ENCODE results near the gene NGF. TPM values are rescaled to one million over a fixed set of nuclear protein-coding genes. Genes with fewer than 3 reads are reported as not detected.
"Not testable (repeated sequence)": the region's sequence is repeated elsewhere in the genome, so short reads cannot be mapped to it uniquely, and the experiment has no call there.

Gene NGF
- polyA plus RNA-seq, 3 donors, result 1.4 to 2.1 (median 1.4) TPM

GRCh38 chr1:115310581-115311473 lies 27.2 kb downstream of the NGF start:
- no peak for DNase-seq (ENCODE audit: low read depth in 3 of 3, low spot score in 2 of 3)

- not testable (repeated sequence) for DNase-seq (ENCODE audit: low read depth in 3 of 3, low spot score in 2 of 3)
Measured at GRCh38 chr1:115309504-115309903, 28.5 kb downstream of the NGF start.

DNA sequence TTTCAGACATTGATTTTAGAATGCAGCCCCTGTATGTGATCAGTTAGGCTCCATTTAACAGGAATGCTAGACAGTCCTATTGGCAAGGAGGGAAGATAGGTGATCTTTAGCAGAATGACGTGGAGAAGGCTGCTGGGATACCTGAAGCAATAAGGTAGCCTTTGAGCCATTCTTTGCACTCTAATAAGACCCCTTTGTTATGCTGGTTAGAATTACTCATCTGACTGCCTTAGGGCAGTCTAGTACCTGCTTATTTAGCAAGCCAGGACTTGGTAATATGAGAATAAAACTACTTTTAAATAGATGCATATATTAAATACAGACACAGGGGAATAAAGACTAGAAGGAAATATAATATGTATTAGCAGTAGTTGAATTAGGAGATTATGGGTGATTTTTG lies 29.1 kb downstream of the NGF start:
- DNase-seq (ENCODE audit: low read depth in 3 of 3, low spot score in 2 of 3), result no peak

DNA sequence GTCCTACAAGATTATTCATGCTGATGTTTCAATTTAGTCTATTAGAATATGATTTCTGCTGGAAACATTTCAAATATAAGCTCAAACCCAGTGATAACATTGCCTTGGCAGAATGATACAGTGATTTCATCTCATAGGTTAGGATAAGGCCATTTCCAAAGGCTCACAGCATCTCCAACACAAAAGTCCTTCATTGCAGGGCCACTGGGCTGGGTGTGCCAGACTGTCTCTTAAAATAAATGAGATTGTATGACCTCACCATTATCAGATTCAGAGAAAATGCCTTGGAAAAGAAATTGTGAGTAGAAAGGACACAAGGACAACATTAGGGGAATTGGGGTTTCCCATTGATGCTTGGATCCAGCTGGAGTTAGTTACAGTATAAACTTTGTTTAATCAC lies 30.4 kb downstream of the NGF start:
- DNase-seq (ENCODE audit: low read depth in 3 of 3, low spot score in 2 of 3), result no peak

DNA sequence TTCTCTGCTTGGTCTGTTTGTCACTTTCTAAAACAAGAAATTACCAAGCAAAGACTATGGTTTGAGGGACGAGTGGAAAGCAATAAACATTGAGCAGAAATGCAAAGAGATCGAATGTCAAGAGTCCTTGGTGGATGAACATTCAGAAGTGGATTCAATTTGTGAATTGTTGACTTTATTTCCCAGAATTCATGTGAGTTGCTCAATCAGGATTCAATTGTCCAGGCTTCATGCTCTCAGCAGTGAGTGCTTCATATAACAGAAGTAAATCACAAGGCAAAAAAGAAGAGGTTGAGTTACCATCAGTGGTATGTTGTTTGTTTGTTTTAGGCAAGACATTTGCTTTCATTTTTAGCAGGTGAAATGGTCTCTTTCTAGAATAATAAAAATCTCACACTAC lies 31.9 kb downstream of the NGF start:
- DNase-seq (ENCODE audit: low read depth in 3 of 3, low spot score in 2 of 3), result no peak

- no peak for DNase-seq (ENCODE audit: low read depth in 3 of 3, low spot score in 2 of 3)
Measured at GRCh38 chr1:115303364-115303763, 34.7 kb downstream of the NGF start.

- DNase-seq (ENCODE audit: low read depth in 3 of 3, low spot score in 2 of 3), result no peak
Measured at GRCh38 chr1:115302390-115302961, 35.6 kb downstream of the NGF start.

- DNase-seq (ENCODE audit: low read depth in 3 of 3, low spot score in 2 of 3), result no peak
Measured at GRCh38 chr1:115301438-115302020, 36.5 kb downstream of the NGF start.

GRCh38 chr1:115300087-115300876 lies 37.8 kb downstream of the NGF start:
- DNase-seq (ENCODE audit: low read depth in 3 of 3, low spot score in 2 of 3), result no peak

DNA sequence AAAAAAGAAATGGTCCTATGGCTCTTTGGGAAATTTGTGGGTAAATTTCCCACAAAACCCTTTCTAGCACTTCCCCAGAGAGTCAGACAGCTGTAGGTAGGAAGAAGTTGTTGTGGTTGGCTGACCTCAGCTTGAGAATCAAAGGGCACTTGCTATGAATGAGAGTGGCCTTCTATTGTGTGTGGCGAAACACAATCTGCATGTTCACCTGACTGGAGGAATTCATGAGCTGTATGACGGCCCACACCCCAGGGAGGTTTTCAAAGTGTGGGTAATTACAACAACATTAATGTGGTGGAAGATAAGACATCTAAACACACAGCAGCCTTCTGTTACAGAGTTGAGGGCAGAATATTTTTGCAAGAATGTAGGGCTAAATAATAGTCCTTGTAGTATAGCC lies 38.8 kb downstream of the NGF start:
- DNase-seq (ENCODE audit: low read depth in 3 of 3, low spot score in 2 of 3), result no peak

- DNase-seq (ENCODE audit: low read depth in 3 of 3, low spot score in 2 of 3), result no peak
Measured at GRCh38 chr1:115296981-115297380, 41.1 kb downstream of the NGF start.

GRCh38 chr1:115295904-115296696 lies 41.9 kb downstream of the NGF start:
- DNase-seq (ENCODE audit: low read depth in 3 of 3, low spot score in 2 of 3), result no peak

GRCh38 chr1:115293899-115294298 lies 44.1 kb downstream of the NGF start:
- DNase-seq (ENCODE audit: low read depth in 3 of 3, low spot score in 2 of 3), result no peak

DNA sequence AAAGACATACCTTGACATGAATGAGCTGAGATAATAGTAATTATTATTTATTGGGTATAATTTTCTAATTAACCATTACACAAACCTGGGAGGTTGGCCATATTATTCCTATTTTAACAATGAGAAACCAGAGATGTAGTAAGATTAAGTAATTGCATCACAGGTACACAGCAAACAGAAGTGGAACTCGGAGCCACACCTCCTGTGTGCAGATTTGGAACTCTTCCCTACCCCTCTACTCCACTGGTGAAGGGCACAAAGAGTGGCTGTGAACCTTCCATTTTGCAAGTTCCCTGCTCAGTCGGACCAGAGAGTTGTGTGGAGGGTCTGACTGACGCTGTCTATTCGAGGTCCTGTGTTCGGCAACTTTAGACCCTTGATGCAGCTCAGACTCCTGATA lies 45.0 kb downstream of the NGF start:
- no peak for DNase-seq (ENCODE audit: low read depth in 3 of 3, low spot score in 2 of 3)

DNA sequence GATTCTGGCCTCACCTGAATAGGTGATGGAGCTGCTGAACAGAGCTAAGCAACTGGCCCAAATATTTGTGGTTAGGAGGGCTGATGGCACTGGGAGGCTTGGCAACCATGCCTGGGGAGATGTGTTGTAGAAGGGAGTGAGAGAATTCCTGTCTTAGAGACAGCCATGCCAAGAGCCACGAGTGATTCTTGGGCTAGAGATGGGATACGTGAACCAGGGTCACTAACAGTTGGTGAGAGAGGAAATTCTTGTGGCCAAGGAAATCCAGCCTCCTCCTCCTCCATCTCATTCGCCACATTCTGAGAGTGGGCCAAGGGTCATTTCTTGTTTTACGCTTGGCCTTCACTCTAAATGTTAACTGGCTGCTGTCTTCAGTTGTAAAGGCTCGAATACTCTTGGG lies 46.3 kb downstream of the NGF start:
- no peak for DNase-seq (ENCODE audit: low read depth in 3 of 3, low spot score in 2 of 3)

- DNase-seq (ENCODE audit: low read depth in 3 of 3, low spot score in 2 of 3), result no peak
Measured at GRCh38 chr1:115289940-115290339, 48.1 kb downstream of the NGF start.

DNA sequence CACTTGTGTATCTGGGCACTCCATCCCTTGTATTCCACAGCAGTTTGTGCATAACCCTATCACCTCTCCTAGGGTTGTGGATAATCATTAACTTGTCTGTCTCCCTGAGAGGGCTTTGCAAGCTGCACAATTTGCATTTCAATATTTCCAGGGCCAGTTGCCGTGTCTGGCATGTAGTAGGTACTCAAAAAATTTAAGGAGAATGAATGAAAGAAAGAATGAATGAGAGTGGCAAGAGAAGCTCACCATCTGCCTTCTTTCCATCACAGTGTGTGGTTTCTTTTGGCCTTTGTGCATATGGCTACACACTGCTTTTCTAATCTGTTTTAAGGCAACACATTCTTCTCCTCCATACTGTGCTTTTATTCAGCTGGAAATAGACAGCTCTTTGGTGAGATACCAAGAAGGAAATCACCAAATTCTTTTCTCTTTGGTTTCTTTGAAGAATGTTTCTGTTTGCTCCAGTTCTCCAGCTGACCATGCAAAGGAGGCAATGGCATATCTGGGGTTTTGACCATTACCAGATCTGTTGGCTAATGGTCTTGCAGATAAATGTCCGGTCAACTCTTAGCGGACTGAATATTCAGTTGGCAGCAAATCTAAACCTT lies 49.4 kb downstream of the NGF start:
- no peak for DNase-seq (ENCODE audit: low read depth in 3 of 3, low spot score in 2 of 3)

DNA sequence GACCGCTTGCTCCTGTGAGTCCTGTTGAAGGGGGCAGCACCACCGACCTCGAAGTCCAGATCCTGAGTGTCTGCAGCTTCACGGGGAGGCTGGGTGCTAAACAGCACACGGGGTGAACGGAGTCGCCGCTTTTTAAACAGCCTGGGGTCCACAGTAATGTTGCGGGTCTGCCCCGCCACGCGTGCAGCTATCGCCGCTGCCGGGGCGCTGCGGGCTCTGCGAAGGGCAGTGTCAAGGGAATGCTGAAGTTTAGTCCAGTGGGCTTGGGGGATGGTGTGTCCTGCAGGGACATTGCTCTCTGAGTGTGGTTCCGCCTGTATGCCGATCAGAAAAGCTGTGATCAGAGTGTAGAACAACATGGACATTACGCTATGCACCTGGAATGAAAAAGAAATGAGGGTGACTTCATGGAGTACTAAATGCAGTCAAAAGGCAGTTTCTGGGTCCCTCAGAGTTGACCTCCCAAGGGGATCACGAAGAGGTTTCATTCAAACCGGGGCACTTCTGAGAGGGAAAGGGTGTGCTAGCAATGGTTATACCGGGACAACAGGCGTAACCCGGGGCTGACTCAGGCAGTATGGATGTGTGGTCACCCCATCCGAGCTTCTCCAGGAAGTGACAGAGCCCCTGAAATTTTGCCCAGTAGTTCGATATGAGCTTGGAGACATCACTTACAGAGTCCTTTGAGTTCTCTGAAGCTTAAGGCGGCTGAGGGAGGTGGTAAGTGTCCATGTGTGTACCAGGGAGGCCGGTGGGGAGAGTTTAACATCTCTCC lies 51.4 kb downstream of the NGF start:
- no peak for DNase-seq (ENCODE audit: low read depth in 3 of 3, low spot score in 2 of 3)

DNA sequence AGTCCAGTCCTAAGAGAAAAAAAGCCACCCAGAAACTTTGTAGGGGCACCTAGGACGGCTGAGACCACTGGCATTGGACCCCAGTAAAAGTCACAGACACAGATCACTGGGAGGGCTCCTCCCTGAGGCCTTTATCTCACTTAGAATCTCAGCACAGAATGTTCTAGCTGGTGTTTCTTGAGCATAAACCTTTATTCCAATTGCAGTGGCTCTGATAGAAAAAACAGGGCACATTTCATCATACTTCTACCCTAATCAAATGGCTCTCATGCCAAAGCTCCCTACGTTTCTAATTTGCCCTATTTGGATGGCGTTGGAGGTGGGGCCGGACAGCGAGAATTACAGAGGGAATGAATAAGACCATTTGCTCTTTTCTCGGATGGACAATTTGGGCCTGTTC lies 53.8 kb downstream of the NGF start:
- no peak for DNase-seq (ENCODE audit: low read depth in 3 of 3, low spot score in 2 of 3)
